H9 (cell line): Measurements from ENCODE around the gene ZNF831. TPM values are rescaled to one million over a fixed set of nuclear protein-coding genes. Genes with fewer than 3 reads are reported as not detected.
A peak's percentile ranks its signal among the peaks of the same experiment; 100 is the strongest.

Experiments used
- DNase-seq: peaks from one replicate; pipeline ENCODE4 v3.0.0-alpha.2; 2017
- H2AFZ ChIP-seq: one replicate; pipeline ENCODE4 v1.6.1; 2013; ENCODE audit warnings: mild to moderate bottlenecking, low read length, control low read depth, moderate library complexity
- H2AK5ac ChIP-seq: 2 replicates; pipeline ENCODE4 v1.6.1; 2013; ENCODE audit warnings: low read length, control low read depth, mixed read lengths; ENCODE audit not compliant: insufficient read length
- H2BK120ac ChIP-seq: one replicate; pipeline ENCODE4 v1.6.1; 2013; ENCODE audit warnings: low read depth, mild to moderate bottlenecking, low read length, control low read depth, inconsistent platforms; ENCODE audit not compliant: poor library complexity, severe bottlenecking
- H2BK12ac ChIP-seq: 2 replicates; pipeline ENCODE4 v1.6.1; 2013; ENCODE audit warnings: low read length, control low read depth, mixed read lengths, low read depth; ENCODE audit not compliant: insufficient read length
- H2BK15ac ChIP-seq: 2 replicates; pipeline ENCODE4 v1.6.1; 2013; ENCODE audit warnings: low read depth, low read length, control low read depth
- H2BK20ac ChIP-seq: one replicate; pipeline ENCODE4 v1.6.1; 2013; ENCODE audit warnings: low read depth, mild to moderate bottlenecking, low read length, control low read depth, inconsistent platforms; ENCODE audit not compliant: poor library complexity, severe bottlenecking
- H2BK5ac ChIP-seq: 2 replicates; pipeline ENCODE4 v1.6.1; 2013; ENCODE audit warnings: low read length, control low read depth, mixed read lengths; ENCODE audit not compliant: insufficient read length
- H3K14ac ChIP-seq: 2 replicates; pipeline ENCODE4 v1.6.1; 2013; ENCODE audit warnings: low read length, control low read depth; ENCODE audit not compliant: insufficient read depth
- H3K18ac ChIP-seq: 2 replicates; pipeline ENCODE4 v1.6.1; 2013; ENCODE audit warnings: low read depth, mild to moderate bottlenecking, mixed read lengths, low read length, control low read depth; ENCODE audit not compliant: insufficient read length
- H3K23ac ChIP-seq: 2 replicates; pipeline ENCODE4 v1.6.1; 2013; ENCODE audit warnings: low read length, control low read depth, mixed read lengths, low read depth; ENCODE audit not compliant: insufficient read length
- H3K23me2 ChIP-seq: 2 replicates; pipeline ENCODE4 v1.6.1; 2013; ENCODE audit warnings: low read depth, mild to moderate bottlenecking, mixed read lengths, low read length, control low read depth; ENCODE audit not compliant: insufficient read length, poor library complexity, severe bottlenecking
- H3K27ac ChIP-seq: 2 replicates; pipeline ENCODE4 v1.5.1; 2013; ENCODE audit warnings: low read length, control low read depth, mixed read lengths, low read depth; ENCODE audit not compliant: insufficient read length
- H3K27me3 ChIP-seq: 2 replicates; pipeline ENCODE4 v1.6.1; 2013; ENCODE audit warnings: low read length, control low read depth, inconsistent platforms; ENCODE audit not compliant: insufficient read depth
- H3K4ac ChIP-seq: 2 replicates; pipeline ENCODE4 v1.6.1; 2013; ENCODE audit warnings: low read depth, mild to moderate bottlenecking, control low read depth, inconsistent platforms, low read length, moderate library complexity
- H3K4me1 ChIP-seq: 2 replicates; pipeline ENCODE4 v1.6.1; 2013; ENCODE audit warnings: low read length, control low read depth, inconsistent platforms; ENCODE audit not compliant: insufficient read depth
- H3K4me2 ChIP-seq: 2 replicates; pipeline ENCODE4 v1.6.1; 2013; ENCODE audit warnings: low read length, control low read depth, mixed read lengths; ENCODE audit not compliant: insufficient read length, insufficient read depth
- H3K56ac ChIP-seq: 2 replicates; pipeline ENCODE4 v1.6.1; 2013; ENCODE audit warnings: low read depth, mild to moderate bottlenecking, mixed read lengths, low read length, control low read depth; ENCODE audit not compliant: insufficient read length
- H3K79me1 ChIP-seq: 2 replicates; pipeline ENCODE4 v1.6.1; 2013; ENCODE audit warnings: low read depth, mild to moderate bottlenecking, moderate library complexity, low read length, control low read depth, inconsistent platforms; ENCODE audit not compliant: insufficient read depth, poor library complexity, severe bottlenecking
- H3K79me2 ChIP-seq: 2 replicates; pipeline ENCODE4 v1.6.1; 2013; ENCODE audit warnings: low read length, control low read depth, inconsistent platforms; ENCODE audit not compliant: insufficient read depth
- H3K9ac ChIP-seq: 2 replicates; pipeline ENCODE4 v1.6.1; 2013; ENCODE audit warnings: low read length, control low read depth, mixed read lengths; ENCODE audit not compliant: insufficient read length; ENCODE audit errors: extremely low read depth
- H3K9me3 ChIP-seq: one replicate; pipeline ENCODE4 v1.6.1; 2013; ENCODE audit warnings: low read depth, low read length, inconsistent platforms; ENCODE audit not compliant: control insufficient read depth
- H3T11ph ChIP-seq: one replicate; pipeline ENCODE4 v1.6.1; 2013; ENCODE audit warnings: mild to moderate bottlenecking, low read length, control low read depth, inconsistent platforms
- H4K20me1 ChIP-seq: one replicate; pipeline ENCODE4 v1.6.1; 2013; ENCODE audit not compliant: control insufficient read depth, insufficient read length, insufficient read depth
- H4K5ac ChIP-seq: 2 replicates; pipeline ENCODE4 v1.6.1; 2013; ENCODE audit warnings: low read depth, mild to moderate bottlenecking, mixed read lengths, low read length, control low read depth; ENCODE audit not compliant: insufficient read length
- H4K8ac ChIP-seq: replicated peaks from 2 replicates; pipeline ENCODE4 v1.6.1; 2013; ENCODE audit warnings: low read length, control low read depth, mixed read lengths, low read depth; ENCODE audit not compliant: insufficient read length
- H4K91ac ChIP-seq: 2 replicates; pipeline ENCODE4 v1.6.1; 2013; ENCODE audit warnings: low read depth, mild to moderate bottlenecking, moderate library complexity, mixed read lengths, low read length, control low read depth; ENCODE audit not compliant: insufficient read length
- H3K27ac Mint-ChIP-seq, 3 experiments: 2 replicates in 2 of 3; 3 replicates in 1 of 3; pipeline ENCODE4 v1.8.0; 2020 to 2021; ENCODE audit warnings: mixed read lengths in 3 of 3, mild to moderate bottlenecking in 1 of 3, moderate library complexity in 1 of 3
- H3K27me3 Mint-ChIP-seq: 2 replicates; pipeline ENCODE4 v1.8.0; 2021; ENCODE audit warnings: low read depth, mild to moderate bottlenecking, moderate library complexity, mixed read lengths
- H3K36me3 Mint-ChIP-seq, 3 experiments: 2 replicates in 2 of 3; 3 replicates in 1 of 3; pipeline ENCODE4 v1.8.0; 2020 to 2021; ENCODE audit warnings: low read depth in 3 of 3, mixed read lengths in 3 of 3; ENCODE audit not compliant: insufficient read depth in 1 of 3
- H3K4me1 Mint-ChIP-seq, 2 experiments: 2 replicates each; pipeline ENCODE4 v1.8.0; 2020; ENCODE audit warnings: mixed read lengths in 2 of 2
- H3K4me3 Mint-ChIP-seq, 2 experiments: 2 replicates in 1 of 2; 3 replicates in 1 of 2; pipeline ENCODE4 v1.8.0; 2020 to 2021; ENCODE audit warnings: mild to moderate bottlenecking in 2 of 2, mixed read lengths in 2 of 2, moderate library complexity in 1 of 2
- H3K9me3 Mint-ChIP-seq, 2 experiments: 2 replicates in 1 of 2; 3 replicates in 1 of 2; pipeline ENCODE4 v1.8.0; 2020; ENCODE audit warnings: mild to moderate bottlenecking in 2 of 2, mixed read lengths in 2 of 2, moderate library complexity in 1 of 2
- CTCF ChIP-seq: fragments of 200-600 bp; sonication (generic); conservative IDR thresholded peaks from 3 replicates; pipeline ENCODE4 v1.8.0; 2021; ENCODE audit warnings: antibody characterized with exemption, mild to moderate bottlenecking
- WGBS: extraction: QIAGEN DNeasy Blood & Tissue Kit; methylation state at CpG from one replicate; pipeline ENCODE4 v1.1.7; 2013; ENCODE audit warnings: missing lambda C conversion rate, low lambda C conversion rate, mixed read lengths; ENCODE audit not compliant: insufficient read length; ENCODE audit errors: extremely low coverage; 5-methylcytosine and 5-hydroxymethylcytosine counted together
- total RNA-seq: library from RNA; stranded (reverse); gene quantifications from 2 replicates; pipeline ENCODE4 v1.2.1, GENCODE V29; 2021

The ZNF831 gene
- total RNA-seq, 1 experiment from 2014 or later = not detected

- Histone ChIP-seq H3K27me3 (no peaks in the 10 kb centered on the region), H3K56ac (no peak overlapping the region), H2AFZ (no peak overlapping the region), H3K79me1 (no peaks in the 10 kb centered on the region), H3K27ac (no peak overlapping the region), H4K91ac (no peak overlapping the region), H4K20me1 (no peaks in the 10 kb centered on the region), H4K8ac (no peak overlapping the region), H2BK12ac (no peak overlapping the region), H3K4ac (no peak overlapping the region), H3K18ac (no peak overlapping the region), H3K23ac (no peak overlapping the region), H2BK15ac (no peak overlapping the region), H3K9ac (no peak overlapping the region), H3K9me3 (peaks cover 40% of the 10 kb centered on the region), H3K4me1 (no peaks in the 10 kb centered on the region), H3K23me2 (no peaks in the 10 kb centered on the region), H2BK20ac (no peak overlapping the region), H3K79me2 (no peaks in the 10 kb centered on the region), H3T11ph (no peak overlapping the region), H4K5ac (no peak overlapping the region), H3K4me2 (no peak overlapping the region), H3K14ac (no peak overlapping the region), H2AK5ac (no peak overlapping the region), H2BK5ac (no peak overlapping the region), H2BK120ac (no peak overlapping the region)
- WGBS = no CpG with 5 or more reads among the region's 3 CpGs
- Mint-ChIP-seq H3K4me1 (no peaks in the 10 kb centered on the region), H3K4me3 (no peak overlapping the region; a peak in 1 of 5 replicates), H3K9me3 (peaks cover 52 to 54% of the 10 kb centered on the region in 2 experiments), H3K27ac (peak overlapping the region in 1 of 3 experiments; percentile 44; a peak in 1 of 7 replicates), H3K27me3 (peaks cover 15% of the 10 kb centered on the region), H3K36me3 (peaks cover 8 to 10% (median 9%) of the 10 kb centered on the region in 3 experiments)
- no peak for TF ChIP-seq CTCF
- DNase-seq = no peak
Measured at GRCh38 chr20:59136027-59136426, 27.6 kb upstream of the ZNF831 start.
